CD4-positive, alpha-beta T cell treated with Interleukin-17A for 4 hours (primary cell): Measurements from ENCODE around the gene PRRC1.

Experiments used
- DNase-seq: peaks from one replicate; pipeline ENCODE4 v3.0.0-alpha.2; 2020; ENCODE audit warnings: mixed read lengths

PRRC1 gene

GRCh38 chr5:127582773-127583370, 65.4 kb downstream of the PRRC1 start:
- DNase-seq = no peak

GRCh38 chr5:127583866-127584265, 66.4 kb downstream of the PRRC1 start:
- DNase-seq = no peak

GRCh38 chr5:127585661-127586060, 68.2 kb downstream of the PRRC1 start:
- DNase-seq = no peak

- no peak for DNase-seq
Measured at GRCh38 chr5:127586066-127586770, 68.8 kb downstream of the PRRC1 start.

- no peak for DNase-seq
Measured at GRCh38 chr5:127586811-127587210, 69.4 kb downstream of the PRRC1 start.

GRCh38 chr5:127587246-127587917, 69.9 kb downstream of the PRRC1 start:
- DNase-seq = no peak

- no peak for DNase-seq
Measured at GRCh38 chr5:127588368-127588767, 70.9 kb downstream of the PRRC1 start.

- DNase-seq = no peak
Measured at GRCh38 chr5:127589309-127590030, 72.0 kb downstream of the PRRC1 start.

GRCh38 chr5:127590156-127590722, 72.8 kb downstream of the PRRC1 start:
- no peak for DNase-seq

GRCh38 chr5:127595484-127596368, 78.3 kb downstream of the PRRC1 start:
- no peak for DNase-seq

- DNase-seq = no peak
Measured at GRCh38 chr5:127596501-127596900, 79.1 kb downstream of the PRRC1 start.

- DNase-seq = no peak
Measured at GRCh38 chr5:127599320-127599719, 81.9 kb downstream of the PRRC1 start.

- no peak for DNase-seq
Measured at GRCh38 chr5:127599847-127600246, 82.4 kb downstream of the PRRC1 start.

GRCh38 chr5:127601111-127601510, 83.7 kb downstream of the PRRC1 start:
- no peak for DNase-seq

GRCh38 chr5:127601601-127602000, 84.2 kb downstream of the PRRC1 start:
- no peak for DNase-seq

- DNase-seq = no peak
Measured at GRCh38 chr5:127602481-127602880, 85.0 kb downstream of the PRRC1 start.

- DNase-seq = no peak
Measured at GRCh38 chr5:127602896-127603844, 85.7 kb downstream of the PRRC1 start.
